ENCODE measurements around the gene OGN.

OGN gene

DNA sequence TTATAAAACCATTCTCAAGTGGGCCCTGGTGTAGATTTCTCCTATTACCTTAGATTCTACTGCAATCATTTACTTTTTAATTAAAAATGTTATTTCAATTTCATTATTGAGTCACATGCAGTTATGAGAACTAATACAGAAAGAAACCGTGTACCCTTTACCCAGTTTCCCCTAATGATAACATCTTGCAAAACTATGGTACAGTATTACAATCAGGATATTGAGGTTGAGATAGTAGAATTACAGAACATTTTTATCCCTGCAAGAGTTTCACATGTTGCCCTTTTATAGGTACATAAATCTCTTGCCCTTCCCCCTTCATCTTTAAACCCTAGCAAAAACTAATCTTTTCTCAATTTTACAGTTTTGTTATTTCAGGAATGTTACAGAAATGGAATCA, 30.9 kb upstream of the OGN start:
- no peak for DNase-seq (ENCODE audit: low read depth in 2 of 2)
- no peak overlapping the region for H3K4me3 ChIP-seq (replicated peaks in 1 of 2; ENCODE audit: low read depth in 2 of 2, low read length in 2 of 2)
- TF ChIP-seq, protein P1, sequence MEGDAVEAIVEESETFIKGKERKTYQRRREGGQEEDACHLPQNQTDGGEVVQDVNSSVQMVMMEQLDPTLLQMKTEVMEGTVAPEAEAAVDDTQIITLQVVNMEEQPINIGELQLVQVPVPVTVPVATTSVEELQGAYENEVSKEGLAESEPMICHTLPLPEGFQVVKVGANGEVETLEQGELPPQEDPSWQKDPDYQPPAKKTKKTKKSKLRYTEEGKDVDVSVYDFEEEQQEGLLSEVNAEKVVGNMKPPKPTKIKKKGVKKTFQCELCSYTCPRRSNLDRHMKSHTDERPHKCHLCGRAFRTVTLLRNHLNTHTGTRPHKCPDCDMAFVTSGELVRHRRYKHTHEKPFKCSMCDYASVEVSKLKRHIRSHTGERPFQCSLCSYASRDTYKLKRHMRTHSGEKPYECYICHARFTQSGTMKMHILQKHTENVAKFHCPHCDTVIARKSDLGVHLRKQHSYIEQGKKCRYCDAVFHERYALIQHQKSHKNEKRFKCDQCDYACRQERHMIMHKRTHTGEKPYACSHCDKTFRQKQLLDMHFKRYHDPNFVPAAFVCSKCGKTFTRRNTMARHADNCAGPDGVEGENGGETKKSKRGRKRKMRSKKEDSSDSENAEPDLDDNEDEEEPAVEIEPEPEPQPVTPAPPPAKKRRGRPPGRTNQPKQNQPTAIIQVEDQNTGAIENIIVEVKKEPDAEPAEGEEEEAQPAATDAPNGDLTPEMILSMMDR (IDR thresholded peaks at IDR 0.05; ENCODE audit: low read depth, low read length): no peak

DNA sequence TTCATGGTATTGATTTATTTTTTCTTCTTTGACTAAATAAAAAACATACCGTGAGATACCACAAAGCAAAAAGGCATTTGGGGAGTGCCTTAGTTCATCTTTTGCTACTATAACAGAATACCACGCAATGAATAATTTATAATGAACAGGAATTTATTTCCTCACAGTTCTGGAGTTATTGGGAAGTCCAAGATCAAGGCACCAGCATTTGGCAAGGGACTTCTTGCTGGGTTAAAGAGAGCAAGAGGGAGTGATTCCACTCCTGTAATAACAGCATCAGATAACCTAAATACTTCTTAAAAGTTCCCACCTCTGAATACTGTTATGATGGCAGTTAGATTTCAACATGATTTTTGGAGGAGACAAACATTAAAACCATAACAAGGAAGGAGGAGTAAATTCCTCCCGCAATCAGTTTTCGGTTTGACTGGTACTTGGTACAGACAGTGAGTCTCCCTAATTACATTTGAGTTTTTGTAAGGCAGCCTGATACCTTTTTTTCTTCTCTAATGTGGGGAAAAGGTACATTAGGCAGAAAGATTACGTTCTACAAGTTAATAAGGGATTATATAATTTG, 28.7 kb upstream of the OGN start:
- no peak for DNase-seq (ENCODE audit: low read depth in 2 of 2)
- H3K4me3 ChIP-seq (replicated peaks in 1 of 2; ENCODE audit: low read depth in 2 of 2, low read length in 2 of 2): no peak overlapping the region
- TF ChIP-seq, protein P1 (IDR thresholded peaks at IDR 0.05; ENCODE audit: low read depth, low read length): no peak

DNA sequence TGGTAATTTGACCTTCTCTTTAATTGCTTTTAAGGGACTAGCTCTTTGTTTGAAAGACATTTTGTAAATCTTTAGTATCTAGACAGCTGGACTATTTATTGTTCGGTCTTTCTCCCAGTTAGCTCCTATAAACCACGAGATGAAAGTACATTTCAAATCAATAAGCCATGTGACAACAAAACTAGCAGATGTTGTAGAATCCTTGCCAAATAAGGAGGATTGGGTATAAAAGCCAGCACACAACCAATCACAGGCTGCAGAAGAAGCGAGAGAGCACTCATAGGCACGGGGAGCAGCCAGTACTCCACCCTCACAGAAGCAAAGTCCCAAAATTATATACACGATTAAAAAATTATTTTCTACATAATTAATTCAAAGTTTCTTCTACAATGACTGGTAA, 28.0 kb upstream of the OGN start:
- no peak overlapping the region for H3K4me3 ChIP-seq (replicated peaks in 1 of 2; ENCODE audit: low read depth in 2 of 2, low read length in 2 of 2)
- TF ChIP-seq, protein P1 (IDR thresholded peaks at IDR 0.05; ENCODE audit: low read depth, low read length): no peak
- no peak for DNase-seq (ENCODE audit: low read depth in 2 of 2)

DNA sequence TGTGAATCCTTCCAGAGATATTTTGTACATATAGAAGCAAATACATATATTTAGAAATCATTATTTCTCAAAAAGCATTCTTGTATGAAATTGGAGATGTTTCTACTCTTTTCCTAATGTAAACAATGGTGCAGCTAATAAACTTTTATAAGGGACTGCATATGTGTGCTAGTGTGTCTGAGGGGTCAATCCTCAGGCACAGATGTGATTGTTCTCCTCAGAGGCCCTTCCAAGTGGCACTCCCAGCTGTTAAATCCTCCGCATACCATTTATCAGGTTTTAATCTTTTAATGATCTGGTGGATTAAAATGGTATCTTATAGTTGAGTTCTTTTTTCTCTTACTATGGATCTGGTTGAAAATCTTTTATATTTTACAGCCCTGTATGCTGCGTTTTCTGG, 25.5 kb upstream of the OGN start:
- no peak overlapping the region for H3K4me3 ChIP-seq (replicated peaks in 1 of 2; ENCODE audit: low read depth in 2 of 2, low read length in 2 of 2)
- no peak for DNase-seq (ENCODE audit: low read depth in 2 of 2)
- TF ChIP-seq, protein P1 (IDR thresholded peaks at IDR 0.05; ENCODE audit: low read depth, low read length): no peak

DNA sequence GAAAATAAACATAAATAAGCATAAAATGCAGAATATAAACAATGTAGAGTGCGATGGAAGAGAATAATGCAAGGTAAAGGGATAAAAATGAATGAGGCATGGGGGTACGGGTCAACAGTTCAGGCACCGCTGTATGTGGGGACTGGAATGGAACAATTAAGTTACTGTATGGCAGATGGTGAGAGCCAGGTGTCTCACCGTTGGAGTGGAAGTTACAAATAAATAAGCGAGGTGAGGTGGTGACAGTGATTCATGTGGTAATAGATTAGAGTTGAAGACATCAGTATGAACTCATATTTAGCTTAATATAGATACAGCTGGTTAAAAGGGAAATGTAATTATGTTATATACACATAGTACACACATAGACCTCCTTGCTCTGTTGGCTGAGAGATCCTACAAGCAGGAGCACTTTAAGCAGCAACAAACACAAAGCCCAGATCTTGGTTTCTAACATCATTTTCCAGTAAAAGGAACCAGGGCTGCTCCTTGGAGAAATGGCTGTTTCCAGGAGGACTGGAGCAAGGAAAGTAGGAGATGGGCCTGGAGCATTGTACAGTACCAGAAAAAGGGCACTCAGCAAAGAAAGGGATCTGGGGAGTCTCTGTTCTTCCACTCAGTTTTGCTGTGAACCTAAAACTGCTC, 22.2 kb upstream of the OGN start:
- no peak for DNase-seq (ENCODE audit: low read depth in 2 of 2)
- TF ChIP-seq, protein P1 (IDR thresholded peaks at IDR 0.05; ENCODE audit: low read depth, low read length): no peak

DNA sequence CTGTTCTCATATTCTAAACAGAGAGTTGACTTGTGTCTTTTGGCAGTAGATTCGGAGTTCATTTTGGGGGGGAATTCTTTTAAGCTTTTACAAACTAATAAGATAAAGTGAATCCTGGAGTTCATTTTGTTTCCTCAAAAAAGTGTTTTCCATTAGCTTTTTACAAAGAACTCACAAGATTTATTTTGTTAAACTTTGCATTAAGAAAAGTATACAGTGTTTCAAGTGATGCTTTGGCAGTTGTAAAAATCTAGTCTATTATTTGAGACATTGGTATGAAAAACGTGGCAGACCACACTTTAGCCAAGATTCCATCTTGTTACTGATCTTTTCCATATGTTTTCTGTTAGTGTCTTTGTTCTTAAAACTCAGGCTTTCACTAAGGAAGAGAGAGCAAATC, 21.1 kb upstream of the OGN start:
- H3K4me3 ChIP-seq (replicated peaks in 1 of 2; ENCODE audit: low read depth in 2 of 2, low read length in 2 of 2): no peak overlapping the region
- DNase-seq (ENCODE audit: low read depth in 2 of 2): peak; percentile 24 to 53
- TF ChIP-seq, protein P1 (IDR thresholded peaks at IDR 0.05; ENCODE audit: low read depth, low read length): no peak

More for the DNA sequence above, 22.2 kb upstream of the OGN start:
- H3K4me3 ChIP-seq (replicated peaks in 1 of 2; ENCODE audit: low read depth in 2 of 2, low read length in 2 of 2): no peak overlapping the region
